Measurements from ENCODE around the gene L3MBTL2.

The L3MBTL2 gene

DNA sequence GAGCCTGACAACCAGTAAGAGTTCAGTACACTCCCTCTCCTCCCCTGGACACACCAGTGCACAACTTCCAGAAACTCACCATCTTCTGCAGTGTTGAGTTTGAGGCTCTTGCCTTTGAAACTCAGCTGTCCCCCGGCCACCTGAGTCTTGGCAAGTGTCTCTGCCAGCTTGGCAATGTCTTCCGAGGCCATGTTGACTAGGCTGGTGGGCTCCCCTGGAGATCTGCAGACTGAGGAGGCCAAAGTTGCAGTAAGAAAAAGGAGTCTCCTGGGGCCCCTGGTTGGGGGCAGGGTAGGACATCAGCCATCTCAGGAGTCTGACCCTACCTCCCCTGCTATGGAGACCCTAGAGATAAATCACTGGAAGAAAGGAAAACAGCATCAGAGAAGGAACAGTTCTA lies 75.7 kb downstream of the L3MBTL2 start:
- no peak for DNase-seq

Measured in effector CD4-positive, alpha-beta T cell (primary cell).